ENCODE results near the gene MEIOC. TPM values are rescaled to one million over a fixed set of nuclear protein-coding genes. Genes with fewer than 3 reads are reported as not detected.

MEIOC gene
- total RNA-seq, 1 experiment from 2014 or later, result not detected

DNA sequence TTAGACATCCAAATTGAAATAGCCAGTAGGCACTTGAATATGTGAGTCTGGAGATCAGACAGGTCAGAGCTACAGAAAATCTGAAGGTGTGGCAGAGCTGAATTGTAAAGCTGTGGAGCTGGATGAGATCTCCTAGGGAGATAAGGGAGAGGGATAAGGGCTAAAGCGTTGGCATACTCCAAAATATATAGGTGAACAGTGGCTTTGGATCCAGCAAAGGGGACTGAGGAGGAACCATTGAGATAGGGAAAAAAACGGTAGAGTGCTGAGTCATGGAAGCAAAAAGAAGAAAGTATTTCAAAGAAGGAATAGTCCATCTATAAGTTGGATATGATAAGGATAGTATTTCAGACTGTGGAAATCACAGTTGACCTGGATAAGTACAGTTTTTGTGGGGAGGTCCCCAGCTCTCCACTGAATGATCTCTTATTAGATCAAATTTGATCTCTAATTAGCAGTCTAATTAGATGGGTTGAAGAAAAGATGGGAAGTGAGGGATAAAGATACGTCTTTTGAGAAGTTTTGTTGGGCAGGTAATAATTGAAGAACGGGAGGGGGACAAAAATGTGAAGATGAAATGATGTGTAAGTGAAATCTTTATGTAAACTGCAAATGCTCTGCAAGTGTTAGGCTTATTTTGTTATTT is 51.6 kb downstream of the MEIOC start:
- Histone ChIP-seq H3K9me3 (ENCODE audit: low read length) (no peaks in the 10 kb centered on the region), H3K9me2 (replicated peaks; ENCODE audit: insufficient read depth, low read length) (no peaks in the 10 kb centered on the region), H3K36me3 (ENCODE audit: insufficient read depth, low read length) (no peaks in the 10 kb centered on the region), H3K4me1 (ENCODE audit: low read length) (peaks cover 18% of the 10 kb centered on the region), H3K4me2 (ENCODE audit: low read depth, low read length, poor library complexity, severe bottlenecking) (peak overlapping the region; percentile 95), H3K9ac (ENCODE audit: low read length) (peak overlapping the region; percentile 98), H4K20me1 (ENCODE audit: insufficient read depth, low read depth, low read length) (no peaks in the 10 kb centered on the region), H3K27me3 (ENCODE audit: low read length) (no peaks in the 10 kb centered on the region), H3K79me2 (ENCODE audit: low read length) (peaks cover 30% of the 10 kb centered on the region), H2AFZ (ENCODE audit: low read length) (peak overlapping the region; percentile 96), H3K4me3 (ENCODE audit: low read length) (peak overlapping the region; percentile 98), H3K27ac (ENCODE audit: low read length) (peak overlapping the region; percentile 54)
- no peak for DNase-seq

DNA sequence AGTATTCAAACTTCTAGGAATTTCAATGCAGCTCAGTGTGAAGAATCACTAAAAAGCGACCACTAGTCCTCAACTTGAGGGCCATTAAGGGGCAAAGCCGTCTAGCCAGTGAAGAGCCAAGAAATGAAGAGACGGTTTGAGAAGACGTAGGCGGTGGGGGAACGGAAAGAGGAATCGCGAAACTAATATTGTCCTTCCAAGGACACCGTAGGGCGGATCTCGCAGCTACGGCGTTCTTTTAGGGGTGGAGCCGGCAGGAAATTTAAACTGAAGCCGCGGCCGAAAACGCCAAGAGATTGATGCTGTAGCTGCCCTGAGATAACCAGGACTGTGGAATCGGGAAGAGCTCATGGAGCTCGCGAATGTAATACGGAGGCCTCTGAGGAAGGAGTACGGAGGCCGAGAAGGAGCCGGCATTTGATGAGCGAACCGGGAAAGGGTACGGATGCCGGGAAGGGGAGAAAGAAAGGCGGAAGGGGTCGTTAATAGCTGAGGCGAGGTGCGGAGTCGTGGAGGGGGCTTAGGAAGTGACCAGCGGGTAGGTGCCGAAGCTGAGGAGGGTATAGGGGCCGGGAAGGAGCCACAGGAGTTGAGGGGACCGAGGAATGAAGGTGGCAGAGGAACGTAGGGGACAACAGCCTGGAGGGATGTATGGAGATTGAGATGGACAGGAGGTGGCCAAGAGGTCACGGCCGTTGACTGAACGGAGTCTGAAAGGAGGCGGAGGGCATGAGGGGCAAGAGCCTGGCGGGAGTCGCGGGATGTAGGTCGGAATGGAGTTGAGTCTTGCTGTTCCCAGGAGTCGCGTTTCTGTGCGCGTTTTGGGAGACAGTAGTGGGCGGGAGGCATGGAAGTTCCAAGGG is 52.4 kb downstream of the MEIOC start, which contains the start of gene DBF4B:
Gene DBF4B (plus strand): TSS at position 265 of the 863 bp plus-strand sequence. CDS start 156 bp downstream, at position 421.
- peak within 1 kb of the TSS; percentile 95 for H3K4me2 ChIP-seq (ENCODE audit: low read depth, low read length, poor library complexity, severe bottlenecking)
- no peaks in the 10 kb centered on the region for H3K27me3 ChIP-seq (ENCODE audit: low read length)
- H3K9me3 ChIP-seq (ENCODE audit: low read length), result no peaks in the 10 kb centered on the region
- peak within 1 kb of the TSS; percentile 98 for H3K4me3 ChIP-seq (ENCODE audit: low read length)
- peaks cover 33% of the 10 kb centered on the region for H3K79me2 ChIP-seq (ENCODE audit: low read length)
- H3K27ac ChIP-seq (ENCODE audit: low read length), result peak within 1 kb of the TSS; percentile 54
- H3K36me3 ChIP-seq (ENCODE audit: insufficient read depth, low read length), result peaks cover 3% of the 10 kb centered on the region; the same call in 1 of the 2 replicates
- H3K9ac ChIP-seq (ENCODE audit: low read length), result peak within 1 kb of the TSS; percentile 98
- H4K20me1 ChIP-seq (ENCODE audit: insufficient read depth, low read depth, low read length), result no peaks in the 10 kb centered on the region
- peak; percentile 97 for DNase-seq
- H3K4me1 ChIP-seq (ENCODE audit: low read length), result peaks cover 18% of the 10 kb centered on the region
- no peaks in the 10 kb centered on the region for H3K9me2 ChIP-seq (replicated peaks; ENCODE audit: insufficient read depth, low read length)
- H2AFZ ChIP-seq (ENCODE audit: low read length), result peak within 1 kb of the TSS; percentile 96

DNA sequence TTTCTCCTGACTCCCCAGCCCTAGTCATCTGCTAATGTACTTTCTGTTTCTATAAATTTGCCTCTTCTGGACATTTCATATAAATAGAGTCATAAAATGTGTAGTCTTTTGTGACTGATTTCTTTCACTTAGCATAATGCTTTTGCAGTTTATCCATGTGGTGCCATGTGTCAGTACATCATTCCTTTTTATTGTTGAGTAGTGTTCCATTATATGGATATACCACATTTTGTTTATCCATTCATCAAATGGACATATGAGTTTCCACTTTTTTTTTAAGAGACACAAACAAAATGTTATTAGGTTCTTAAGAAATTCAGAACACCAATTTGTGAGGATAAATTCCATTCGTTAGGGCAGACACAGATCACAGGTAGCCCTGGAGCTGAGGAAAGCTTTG is 63.2 kb downstream of the MEIOC start:
- Histone ChIP-seq H3K9me3 (ENCODE audit: low read length) (no peaks in the 10 kb centered on the region), H3K9ac (ENCODE audit: low read length) (no peak overlapping the region), H3K27ac (ENCODE audit: low read length) (no peak overlapping the region), H4K20me1 (ENCODE audit: insufficient read depth, low read depth, low read length) (no peaks in the 10 kb centered on the region), H2AFZ (ENCODE audit: low read length) (no peak overlapping the region), H3K9me2 (replicated peaks; ENCODE audit: insufficient read depth, low read length) (no peaks in the 10 kb centered on the region), H3K27me3 (ENCODE audit: low read length) (no peaks in the 10 kb centered on the region), H3K36me3 (ENCODE audit: insufficient read depth, low read length) (peaks cover 15% of the 10 kb centered on the region), H3K4me2 (ENCODE audit: low read depth, low read length, poor library complexity, severe bottlenecking) (no peak overlapping the region), H3K79me2 (ENCODE audit: low read length) (peaks cover 11% of the 10 kb centered on the region; the same call in 1 of the 2 replicates), H3K4me3 (ENCODE audit: low read length) (no peak overlapping the region), H3K4me1 (ENCODE audit: low read length) (no peaks in the 10 kb centered on the region)
- no peak for DNase-seq

DNA sequence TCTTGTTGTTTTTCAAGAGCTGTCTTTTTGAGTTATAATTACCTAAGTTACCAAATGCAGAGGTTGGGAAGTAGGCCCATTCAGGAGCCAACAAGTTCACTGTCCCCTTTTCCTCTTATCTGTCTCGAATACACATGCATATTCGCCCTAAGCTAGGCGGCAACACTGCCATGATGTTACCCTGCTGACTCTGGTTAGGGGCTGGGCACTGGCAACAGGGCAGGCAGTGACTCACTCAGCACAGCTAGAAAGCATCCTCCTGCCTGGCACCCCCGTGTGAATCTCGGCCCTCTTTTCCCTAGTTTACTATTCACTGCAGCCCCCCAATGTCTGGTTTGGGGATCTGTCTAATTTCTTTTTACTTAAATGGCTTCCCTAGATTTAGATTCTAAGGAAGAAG is 66.0 kb downstream of the MEIOC start:
- no peaks in the 10 kb centered on the region for H3K9me2 ChIP-seq (replicated peaks; ENCODE audit: insufficient read depth, low read length)
- H3K4me2 ChIP-seq (ENCODE audit: low read depth, low read length, poor library complexity, severe bottlenecking), result no peak overlapping the region
- no peaks in the 10 kb centered on the region for H3K9me3 ChIP-seq (ENCODE audit: low read length)
- H3K9ac ChIP-seq (ENCODE audit: low read length), result no peak overlapping the region
- H3K27me3 ChIP-seq (ENCODE audit: low read length), result no peaks in the 10 kb centered on the region
- no peaks in the 10 kb centered on the region for H4K20me1 ChIP-seq (ENCODE audit: insufficient read depth, low read depth, low read length)
- no peak overlapping the region for H3K27ac ChIP-seq (ENCODE audit: low read length)
- H2AFZ ChIP-seq (ENCODE audit: low read length), result no peak overlapping the region
- H3K4me3 ChIP-seq (ENCODE audit: low read length), result no peak overlapping the region
- H3K79me2 ChIP-seq (ENCODE audit: low read length), result peaks cover 7% of the 10 kb centered on the region; the same call in 1 of the 2 replicates
- no peak for DNase-seq
- peaks cover 11% of the 10 kb centered on the region for H3K36me3 ChIP-seq (ENCODE audit: insufficient read depth, low read length)
- H3K4me1 ChIP-seq (ENCODE audit: low read length), result no peaks in the 10 kb centered on the region

Small RNAs within 50 kb of the gene (small RNA-seq; reads per million reads assigned to genes)
- not detected for gene RN7SL819P
- gene SMCO4P1, result not detected

Other genes starting within 250 kb of the MEIOC start
- 22.3 and 23.2 TPM in 2 replicates for gene GPATCH8, start 153.1 kb upstream of the MEIOC start, total RNA-seq (2014; rRNA removed; shearing (Covaris generic); ENCODE audit: low replicate concordance)
- gene FZD2, start 99.0 kb upstream of the MEIOC start, total RNA-seq (2014; rRNA removed; shearing (Covaris generic); ENCODE audit: low replicate concordance), result 0.56 and 2.4 TPM in 2 replicates
- 17.1 and 21.5 TPM in 2 replicates for gene CCDC43, start 33.3 kb downstream of the MEIOC start, total RNA-seq (2014; rRNA removed; shearing (Covaris generic); ENCODE audit: low replicate concordance)
- 11.6 and 16.2 TPM in 2 replicates for gene DBF4B, start 52.2 kb downstream of the MEIOC start, total RNA-seq (2014; rRNA removed; shearing (Covaris generic); ENCODE audit: low replicate concordance)
- gene ADAM11, start 102.5 kb downstream of the MEIOC start, total RNA-seq (2014; rRNA removed; shearing (Covaris generic); ENCODE audit: low replicate concordance), result 1.3 and 1.7 TPM in 2 replicates
- 0.07 and 0.86 TPM in 2 replicates for gene GJC1, start 173.8 kb downstream of the MEIOC start, total RNA-seq (2014; rRNA removed; shearing (Covaris generic); ENCODE audit: low replicate concordance)
- not detected in 2 replicates for gene HIGD1B, start 191.4 kb downstream of the MEIOC start, total RNA-seq (2014; rRNA removed; shearing (Covaris generic); ENCODE audit: low replicate concordance)
- 80.2 and 97.5 TPM in 2 replicates for gene EFTUD2, start 243.0 kb downstream of the MEIOC start, total RNA-seq (2014; rRNA removed; shearing (Covaris generic); ENCODE audit: low replicate concordance)